ENCODE data around the gene SLC7A4.
"Not testable (repeated sequence)": the region's sequence is repeated elsewhere in the genome, so short reads cannot be mapped to it uniquely, and the experiment has no call there.

Gene SLC7A4

GRCh38 chr22:21014726-21015465 is 17.5 kb downstream of the SLC7A4 start, which contains the start of gene P2RX6:
TSS of gene P2RX6 (plus strand) at chr22:21015165. CDS start at chr22:21015175, 10 bp downstream.
- no peak for DNase-seq

- no peak for DNase-seq
These were observed 18.1 kb downstream of the SLC7A4 start for GRCh38 chr22:21014202-21014725.

GRCh38 chr22:21013657-21014201 is 18.6 kb downstream of the SLC7A4 start:
- DNase-seq: no peak

GRCh38 chr22:21012446-21013407 is 19.6 kb downstream of the SLC7A4 start:
- no peak for DNase-seq

- no peak for DNase-seq
These were observed 21.8 kb downstream of the SLC7A4 start for GRCh38 chr22:21010426-21011113.

GRCh38 chr22:21009638-21010425 is 22.5 kb downstream of the SLC7A4 start:
- no peak for DNase-seq

GRCh38 chr22:21009208-21009607 is 23.2 kb downstream of the SLC7A4 start:
- not testable (repeated sequence) for DNase-seq

- no peak for DNase-seq
These were observed 28.6 kb downstream of the SLC7A4 start for GRCh38 chr22:21003782-21004181.

GRCh38 chr22:21001601-21002325 is 30.6 kb downstream of the SLC7A4 start, which contains the start of gene THAP7:
TSS of gene THAP7 (minus strand) at chr22:21002118. CDS start at chr22:21001911, 207 bp downstream.
- no peak for DNase-seq

- DNase-seq: no peak
These were observed 31.3 kb downstream of the SLC7A4 start for GRCh38 chr22:21000987-21001600.

GRCh38 chr22:21000207-21000986 is 32.0 kb downstream of the SLC7A4 start:
- DNase-seq: no peak

GRCh38 chr22:20999350-21000206 is 32.8 kb downstream of the SLC7A4 start:
- DNase-seq: no peak

- no peak for DNase-seq
These were observed 33.7 kb downstream of the SLC7A4 start for GRCh38 chr22:20998411-20999336.

- DNase-seq: no peak
These were observed 34.7 kb downstream of the SLC7A4 start for GRCh38 chr22:20997536-20998257.

- no peak for DNase-seq
These were observed 35.5 kb downstream of the SLC7A4 start for GRCh38 chr22:20996598-20997535.

GRCh38 chr22:20996031-20996410 is 36.3 kb downstream of the SLC7A4 start:
- no peak for DNase-seq
